ENCODE results near the gene BCAS1. TPM values are rescaled to one million over a fixed set of nuclear protein-coding genes. Genes with fewer than 3 reads are reported as not detected.

The BCAS1 gene, protein sequence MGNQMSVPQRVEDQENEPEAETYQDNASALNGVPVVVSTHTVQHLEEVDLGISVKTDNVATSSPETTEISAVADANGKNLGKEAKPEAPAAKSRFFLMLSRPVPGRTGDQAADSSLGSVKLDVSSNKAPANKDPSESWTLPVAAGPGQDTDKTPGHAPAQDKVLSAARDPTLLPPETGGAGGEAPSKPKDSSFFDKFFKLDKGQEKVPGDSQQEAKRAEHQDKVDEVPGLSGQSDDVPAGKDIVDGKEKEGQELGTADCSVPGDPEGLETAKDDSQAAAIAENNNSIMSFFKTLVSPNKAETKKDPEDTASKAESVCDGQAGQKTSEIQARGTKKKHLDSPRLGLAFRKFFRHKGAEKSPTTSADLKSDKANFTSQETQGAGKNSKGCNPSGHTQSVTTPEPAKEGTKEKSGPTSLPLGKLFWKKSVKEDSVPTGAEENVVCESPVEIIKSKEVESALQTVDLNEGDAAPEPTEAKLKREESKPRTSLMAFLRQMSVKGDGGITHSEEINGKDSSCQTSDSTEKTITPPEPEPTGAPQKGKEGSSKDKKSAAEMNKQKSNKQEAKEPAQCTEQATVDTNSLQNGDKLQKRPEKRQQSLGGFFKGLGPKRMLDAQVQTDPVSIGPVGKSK
- under 0.01 TPM in 1 of 2 replicates, not detected in the other for total RNA-seq

GRCh38 chr20:54070187-54070987 is at the start of gene BCAS1:
TSS of gene BCAS1 (minus strand) at chr20:54070594. CDS start at chr20:54058718, 11,876 bp downstream.

Small RNA genes within 50 kb of the gene (small RNA-seq; reads per million reads assigned to genes)
- not detected for gene MIR4756 (ENCODE audit: low replicate concordance)

Other genes with a start within 250 kb of the BCAS1 start
- 0.29 and 0.66 TPM in 2 replicates for gene CYP24A1, start 103.4 kb upstream of the BCAS1 start, total RNA-seq
- 71.7 and 279 TPM in 2 replicates for gene PFDN4, start 137.5 kb upstream of the BCAS1 start, total RNA-seq